Retinal pigment epithelial cell (primary cell): ENCODE measurements around the gene ZNF398.
A peak's percentile ranks its signal among the peaks of the same experiment; 100 is the strongest.

Experiments used
- DNase-seq: peaks from one replicate; pipeline ENCODE4 v3.0.0-alpha.2; 2010; ENCODE audit warnings: low read depth
- H3K4me3 ChIP-seq: 2 replicates; pipeline ENCODE4 v1.5.1; 2011; ENCODE audit warnings: mild to moderate bottlenecking, low read length, control low read depth, moderate library complexity
- TF ChIP-seq, protein P1 (sequence below): conservative IDR thresholded peaks from 2 replicates; pipeline ENCODE4 v1.5.1; 2011; ENCODE audit warnings: low read depth, low read length, control low read depth, inconsistent platforms

Gene ZNF398

DNA sequence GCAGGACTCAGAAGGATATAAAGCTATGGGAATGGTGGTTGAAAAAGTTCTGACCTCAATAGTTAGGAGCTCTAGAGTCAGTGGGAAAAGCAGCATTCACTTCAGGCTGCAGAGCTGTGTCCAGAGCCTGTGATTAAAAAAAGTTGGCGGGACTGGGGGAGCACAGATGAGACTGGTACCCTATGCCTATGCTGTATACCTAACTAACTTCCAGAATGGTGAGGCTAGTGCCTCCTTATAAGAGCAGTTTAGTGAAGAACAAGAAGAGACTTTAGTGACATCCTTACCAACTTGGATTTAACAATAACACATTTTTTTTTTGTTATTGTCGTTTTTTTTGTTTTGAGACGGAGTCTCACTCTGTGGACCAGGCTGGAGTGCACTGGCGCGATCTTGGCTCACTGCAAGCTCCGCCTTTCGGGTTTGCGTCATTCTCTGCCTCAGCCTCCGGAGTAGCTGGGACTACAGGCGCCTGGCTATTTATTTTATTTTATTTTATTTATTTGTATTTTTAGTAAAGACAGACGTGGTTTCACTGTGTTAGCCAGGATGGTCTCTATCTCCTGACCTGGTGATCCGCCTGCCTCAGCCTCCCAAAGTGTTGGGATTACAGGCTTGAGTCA lies 41.5 kb downstream of the ZNF398 start:
- no peak overlapping the region for H3K4me3 ChIP-seq
- no peak for DNase-seq
- TF ChIP-seq, protein P1, sequence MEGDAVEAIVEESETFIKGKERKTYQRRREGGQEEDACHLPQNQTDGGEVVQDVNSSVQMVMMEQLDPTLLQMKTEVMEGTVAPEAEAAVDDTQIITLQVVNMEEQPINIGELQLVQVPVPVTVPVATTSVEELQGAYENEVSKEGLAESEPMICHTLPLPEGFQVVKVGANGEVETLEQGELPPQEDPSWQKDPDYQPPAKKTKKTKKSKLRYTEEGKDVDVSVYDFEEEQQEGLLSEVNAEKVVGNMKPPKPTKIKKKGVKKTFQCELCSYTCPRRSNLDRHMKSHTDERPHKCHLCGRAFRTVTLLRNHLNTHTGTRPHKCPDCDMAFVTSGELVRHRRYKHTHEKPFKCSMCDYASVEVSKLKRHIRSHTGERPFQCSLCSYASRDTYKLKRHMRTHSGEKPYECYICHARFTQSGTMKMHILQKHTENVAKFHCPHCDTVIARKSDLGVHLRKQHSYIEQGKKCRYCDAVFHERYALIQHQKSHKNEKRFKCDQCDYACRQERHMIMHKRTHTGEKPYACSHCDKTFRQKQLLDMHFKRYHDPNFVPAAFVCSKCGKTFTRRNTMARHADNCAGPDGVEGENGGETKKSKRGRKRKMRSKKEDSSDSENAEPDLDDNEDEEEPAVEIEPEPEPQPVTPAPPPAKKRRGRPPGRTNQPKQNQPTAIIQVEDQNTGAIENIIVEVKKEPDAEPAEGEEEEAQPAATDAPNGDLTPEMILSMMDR: no peak

DNA sequence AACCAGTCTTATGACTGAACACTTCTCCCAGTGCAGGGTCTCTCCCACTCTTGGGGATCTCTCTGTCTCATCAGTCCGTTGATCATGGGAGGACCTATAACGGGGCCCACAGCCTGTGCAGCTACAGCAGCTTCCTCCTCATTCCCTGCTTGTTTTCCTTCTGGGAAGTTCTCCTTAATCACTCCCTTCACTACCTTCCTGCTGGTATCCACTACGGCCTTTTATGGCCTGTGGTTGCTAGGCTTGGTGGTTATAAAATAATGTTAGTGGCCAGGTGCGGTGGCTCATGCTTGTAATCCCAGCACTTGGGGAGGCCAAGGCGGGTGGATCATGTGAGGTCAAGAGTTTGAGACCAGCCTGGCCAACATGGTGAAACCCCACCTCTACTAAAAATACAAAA lies 44.6 kb downstream of the ZNF398 start:
- no peak overlapping the region for H3K4me3 ChIP-seq
- TF ChIP-seq, protein P1: no peak
- no peak for DNase-seq

DNA sequence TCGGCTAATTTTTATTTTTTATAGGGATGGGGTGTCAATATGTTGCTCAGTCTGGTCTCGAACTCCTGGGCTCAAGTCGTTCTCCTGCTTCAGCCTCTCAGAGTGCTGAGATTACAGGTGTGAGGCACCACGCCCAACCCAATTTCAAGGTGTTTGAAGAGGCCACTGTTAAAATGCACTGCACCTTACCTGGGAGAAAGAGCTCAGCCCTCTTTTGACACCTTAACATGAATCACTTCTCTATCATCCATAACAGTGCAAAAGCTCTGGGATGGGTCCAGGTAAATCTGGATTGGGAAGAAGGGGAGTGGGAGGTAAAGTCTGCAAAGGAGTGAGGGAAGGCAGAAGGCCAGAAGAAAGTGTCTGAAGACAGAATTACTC lies 47.5 kb downstream of the ZNF398 start:
- H3K4me3 ChIP-seq: peak overlapping the region; percentile 86
- DNase-seq: no peak
- TF ChIP-seq, protein P1: no peak

- peak; percentile 58 for DNase-seq
- H3K4me3 ChIP-seq: peak within 1 kb of the TSS; percentile 86
- TF ChIP-seq, protein P1: peak; percentile 70
Measured at GRCh38 chr7:149195180-149196150, 48.2 kb downstream of the ZNF398 start, which contains the start of gene ZNF282. Gene ZNF282 (plus strand): TSS chr7:149195546. CDS start chr7:149195590, 44 bp downstream.

- DNase-seq: no peak
- H3K4me3 ChIP-seq: peak overlapping the region; percentile 86
- TF ChIP-seq, protein P1: no peak
Measured at GRCh38 chr7:149196151-149196704, 49.0 kb downstream of the ZNF398 start.

- TF ChIP-seq, protein P1: no peak
Measured at GRCh38 chr7:149196705-149197171, 49.5 kb downstream of the ZNF398 start.

More at GRCh38 chr7:149196705-149197171, 49.5 kb downstream of the ZNF398 start:
- no peak for DNase-seq
- H3K4me3 ChIP-seq: peak overlapping the region; percentile 86
